ENCODE measurements around the gene KRT8.
A peak's percentile ranks its signal among the peaks of the same experiment; 100 is the strongest.

KRT8 gene

DNA sequence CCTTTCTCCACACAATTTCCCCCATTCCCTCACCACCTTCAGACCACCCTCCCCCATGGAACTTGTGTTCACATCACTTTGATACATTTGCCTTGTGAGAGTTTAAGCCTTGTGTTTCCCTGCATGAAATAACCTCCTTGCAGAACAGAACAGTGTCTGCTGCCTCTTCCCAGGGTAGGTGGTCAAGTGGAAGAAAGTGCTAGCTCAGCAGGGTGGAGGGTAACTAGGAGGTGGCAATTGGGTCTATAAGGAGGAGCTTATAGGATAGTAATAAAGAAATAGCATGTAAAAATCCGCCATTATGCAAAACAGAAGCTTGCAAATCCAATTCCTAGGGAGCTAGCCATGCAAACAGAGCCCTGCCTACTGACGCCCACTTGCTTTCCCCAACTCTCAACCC lies 13.9 kb upstream of the KRT8 start:
- no peaks in the 10 kb centered on the region for H3K27me3 ChIP-seq (ENCODE audit: insufficient read depth, poor library complexity, severe bottlenecking)
- no peak overlapping the region for H3K27ac ChIP-seq (replicated peaks)
- TF ChIP-seq GABPA (IDR thresholded peaks at IDR 0.05; ENCODE audit: low read depth) (no peak), SPI1 (IDR thresholded peaks at IDR 0.05; ENCODE audit: borderline replicate concordance, low read depth) (no peak), POLR2AphosphoS5 (IDR thresholded peaks at IDR 0.05; ENCODE audit: low read depth) (no peak)
- TF ChIP-seq, protein P1, sequence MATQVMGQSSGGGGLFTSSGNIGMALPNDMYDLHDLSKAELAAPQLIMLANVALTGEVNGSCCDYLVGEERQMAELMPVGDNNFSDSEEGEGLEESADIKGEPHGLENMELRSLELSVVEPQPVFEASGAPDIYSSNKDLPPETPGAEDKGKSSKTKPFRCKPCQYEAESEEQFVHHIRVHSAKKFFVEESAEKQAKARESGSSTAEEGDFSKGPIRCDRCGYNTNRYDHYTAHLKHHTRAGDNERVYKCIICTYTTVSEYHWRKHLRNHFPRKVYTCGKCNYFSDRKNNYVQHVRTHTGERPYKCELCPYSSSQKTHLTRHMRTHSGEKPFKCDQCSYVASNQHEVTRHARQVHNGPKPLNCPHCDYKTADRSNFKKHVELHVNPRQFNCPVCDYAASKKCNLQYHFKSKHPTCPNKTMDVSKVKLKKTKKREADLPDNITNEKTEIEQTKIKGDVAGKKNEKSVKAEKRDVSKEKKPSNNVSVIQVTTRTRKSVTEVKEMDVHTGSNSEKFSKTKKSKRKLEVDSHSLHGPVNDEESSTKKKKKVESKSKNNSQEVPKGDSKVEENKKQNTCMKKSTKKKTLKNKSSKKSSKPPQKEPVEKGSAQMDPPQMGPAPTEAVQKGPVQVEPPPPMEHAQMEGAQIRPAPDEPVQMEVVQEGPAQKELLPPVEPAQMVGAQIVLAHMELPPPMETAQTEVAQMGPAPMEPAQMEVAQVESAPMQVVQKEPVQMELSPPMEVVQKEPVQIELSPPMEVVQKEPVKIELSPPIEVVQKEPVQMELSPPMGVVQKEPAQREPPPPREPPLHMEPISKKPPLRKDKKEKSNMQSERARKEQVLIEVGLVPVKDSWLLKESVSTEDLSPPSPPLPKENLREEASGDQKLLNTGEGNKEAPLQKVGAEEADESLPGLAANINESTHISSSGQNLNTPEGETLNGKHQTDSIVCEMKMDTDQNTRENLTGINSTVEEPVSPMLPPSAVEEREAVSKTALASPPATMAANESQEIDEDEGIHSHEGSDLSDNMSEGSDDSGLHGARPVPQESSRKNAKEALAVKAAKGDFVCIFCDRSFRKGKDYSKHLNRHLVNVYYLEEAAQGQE (IDR thresholded peaks at IDR 0.05; ENCODE audit: insufficient replicate concordance, low read depth) = no peak
- TF ChIP-seq, protein P2, sequence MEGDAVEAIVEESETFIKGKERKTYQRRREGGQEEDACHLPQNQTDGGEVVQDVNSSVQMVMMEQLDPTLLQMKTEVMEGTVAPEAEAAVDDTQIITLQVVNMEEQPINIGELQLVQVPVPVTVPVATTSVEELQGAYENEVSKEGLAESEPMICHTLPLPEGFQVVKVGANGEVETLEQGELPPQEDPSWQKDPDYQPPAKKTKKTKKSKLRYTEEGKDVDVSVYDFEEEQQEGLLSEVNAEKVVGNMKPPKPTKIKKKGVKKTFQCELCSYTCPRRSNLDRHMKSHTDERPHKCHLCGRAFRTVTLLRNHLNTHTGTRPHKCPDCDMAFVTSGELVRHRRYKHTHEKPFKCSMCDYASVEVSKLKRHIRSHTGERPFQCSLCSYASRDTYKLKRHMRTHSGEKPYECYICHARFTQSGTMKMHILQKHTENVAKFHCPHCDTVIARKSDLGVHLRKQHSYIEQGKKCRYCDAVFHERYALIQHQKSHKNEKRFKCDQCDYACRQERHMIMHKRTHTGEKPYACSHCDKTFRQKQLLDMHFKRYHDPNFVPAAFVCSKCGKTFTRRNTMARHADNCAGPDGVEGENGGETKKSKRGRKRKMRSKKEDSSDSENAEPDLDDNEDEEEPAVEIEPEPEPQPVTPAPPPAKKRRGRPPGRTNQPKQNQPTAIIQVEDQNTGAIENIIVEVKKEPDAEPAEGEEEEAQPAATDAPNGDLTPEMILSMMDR (IDR thresholded peaks at IDR 0.05; ENCODE audit: insufficient read depth, low read length) = no peak
- no peak for DNase-seq (ENCODE audit: low read depth in 1 of 2, low spot score in 1 of 2)
- H3K4me3 ChIP-seq (replicated peaks; ENCODE audit: insufficient read depth, low read length) = no peak overlapping the region

DNA sequence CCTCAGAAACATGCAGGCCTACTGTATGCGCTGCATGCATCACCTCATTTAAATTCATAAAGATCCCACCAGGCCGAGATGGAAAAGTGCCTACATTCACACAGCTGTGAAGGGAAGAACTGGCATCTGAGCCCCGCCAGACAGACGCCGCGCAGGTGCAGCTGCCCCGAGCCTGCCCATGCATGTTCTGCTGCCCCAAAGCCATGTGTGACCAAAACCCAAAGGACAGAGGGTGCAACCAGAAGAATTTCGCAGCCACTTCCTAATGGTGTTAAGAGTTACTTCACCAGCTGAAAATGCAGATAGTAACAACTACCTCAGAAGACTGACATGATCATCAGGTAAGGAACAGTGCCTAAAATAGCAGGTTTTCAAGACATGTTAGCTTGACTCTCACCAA lies 13.5 kb upstream of the KRT8 start:
- Histone ChIP-seq H3K27ac (replicated peaks) (no peak overlapping the region), H3K4me3 (replicated peaks; ENCODE audit: insufficient read depth, low read length) (no peak overlapping the region), H3K27me3 (ENCODE audit: insufficient read depth, poor library complexity, severe bottlenecking) (no peaks in the 10 kb centered on the region)
- TF ChIP-seq POLR2AphosphoS5 (IDR thresholded peaks at IDR 0.05; ENCODE audit: low read depth) (no peak), GABPA (IDR thresholded peaks at IDR 0.05; ENCODE audit: low read depth) (no peak), SPI1 (IDR thresholded peaks at IDR 0.05; ENCODE audit: borderline replicate concordance, low read depth) (no peak)
- TF ChIP-seq, protein P2 (IDR thresholded peaks at IDR 0.05; ENCODE audit: insufficient read depth, low read length) = no peak
- TF ChIP-seq, protein P1 (IDR thresholded peaks at IDR 0.05; ENCODE audit: insufficient replicate concordance, low read depth) = no peak
- DNase-seq (ENCODE audit: low read depth in 1 of 2, low spot score in 1 of 2) = peak in 1 of 2 experiments; percentile 17

DNA sequence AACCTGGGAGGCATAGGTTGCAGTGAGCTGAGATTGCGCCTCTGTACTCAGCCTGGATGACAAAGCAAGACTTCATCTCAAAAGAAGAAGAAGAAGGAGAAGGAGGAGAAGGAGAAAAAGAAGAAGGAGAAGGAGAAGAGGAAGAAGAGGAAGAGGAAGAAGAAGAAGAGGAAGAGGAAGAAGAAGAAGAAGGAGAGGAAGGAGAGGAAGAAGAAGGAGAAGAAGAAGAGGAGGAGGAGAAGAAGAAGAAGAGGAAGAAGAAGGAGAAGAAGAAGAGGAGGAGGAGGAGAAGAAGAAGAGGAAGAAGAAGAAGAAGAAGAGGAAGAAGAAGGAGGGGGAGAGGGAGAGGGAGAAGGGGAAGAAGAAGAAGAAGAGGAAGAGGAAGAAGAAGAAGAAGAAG lies 12.9 kb upstream of the KRT8 start:
- peak; percentile 28; the same call in 1 of the 2 replicates for TF ChIP-seq SPI1 (IDR thresholded peaks at IDR 0.05; ENCODE audit: borderline replicate concordance, low read depth)
- TF ChIP-seq, protein P1 (IDR thresholded peaks at IDR 0.05; ENCODE audit: insufficient replicate concordance, low read depth) = no peak
- TF ChIP-seq, protein P2 (IDR thresholded peaks at IDR 0.05; ENCODE audit: insufficient read depth, low read length) = no peak
- Histone ChIP-seq H3K27ac (replicated peaks) (no peak overlapping the region), H3K4me3 (replicated peaks; ENCODE audit: insufficient read depth, low read length) (no peak overlapping the region), H3K27me3 (ENCODE audit: insufficient read depth, poor library complexity, severe bottlenecking) (no peaks in the 10 kb centered on the region)
- DNase-seq (ENCODE audit: low read depth in 1 of 2, low spot score in 1 of 2) = no peak
